ENCODE measurements around the gene IGSF9B.

The IGSF9B gene

DNA sequence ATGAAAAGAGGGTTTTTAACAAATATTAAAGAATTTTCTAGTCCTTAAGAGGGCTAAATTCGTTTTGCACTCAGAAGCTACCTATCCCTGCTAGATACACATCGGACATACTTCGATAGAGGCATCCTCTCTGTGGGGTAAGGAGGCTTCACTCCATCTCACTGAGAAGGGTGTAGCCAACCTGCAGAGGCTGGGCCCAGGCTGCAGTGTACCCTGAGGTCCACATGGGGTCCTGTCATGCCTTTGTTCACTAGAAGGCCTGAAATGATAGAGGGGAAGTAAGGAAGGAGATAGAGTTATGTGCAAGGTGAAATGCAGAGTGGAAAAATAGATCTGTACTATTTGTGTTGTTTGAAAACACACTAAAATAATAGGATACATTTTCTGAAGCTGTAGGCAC lies 45.6 kb downstream of the IGSF9B start:
- TF ChIP-seq CREB1 (IDR thresholded peaks at IDR 0.05; ENCODE audit: low read depth) (no peak), CEBPB (IDR thresholded peaks at IDR 0.05) (no peak), YY1 (IDR thresholded peaks at IDR 0.05; ENCODE audit: low read depth) (no peak), TEAD4 (IDR thresholded peaks at IDR 0.05) (no peak), NFIC (IDR thresholded peaks at IDR 0.05) (no peak), TAF1 (IDR thresholded peaks at IDR 0.05; ENCODE audit: low read depth) (no peak), EP300 (IDR thresholded peaks at IDR 0.05; ENCODE audit: borderline replicate concordance) (no peak)
- TF ChIP-seq, protein P1, sequence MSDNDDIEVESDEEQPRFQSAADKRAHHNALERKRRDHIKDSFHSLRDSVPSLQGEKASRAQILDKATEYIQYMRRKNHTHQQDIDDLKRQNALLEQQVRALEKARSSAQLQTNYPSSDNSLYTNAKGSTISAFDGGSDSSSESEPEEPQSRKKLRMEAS (IDR thresholded peaks at IDR 0.05): no peak

DNA sequence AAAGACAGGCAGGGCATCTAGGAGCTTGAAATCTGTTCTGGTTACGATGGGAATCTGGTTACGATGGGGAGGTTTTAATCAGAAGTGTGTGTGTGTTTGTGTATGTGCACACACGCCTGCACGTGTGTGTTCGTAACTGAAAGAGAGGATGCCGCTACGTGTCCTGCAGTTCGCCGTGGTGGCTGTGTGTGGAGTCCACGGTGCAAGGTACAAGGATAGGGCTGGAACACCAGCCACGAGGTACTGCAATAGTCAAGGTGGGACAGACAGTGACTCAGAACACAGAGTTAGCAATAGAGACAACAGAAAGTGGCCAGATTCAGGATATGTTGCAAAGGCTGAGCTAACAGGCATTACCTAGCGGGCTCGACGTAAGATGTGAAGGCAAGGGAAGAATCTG lies 46.7 kb downstream of the IGSF9B start:
- no peak for TF ChIP-seq CREB1 (IDR thresholded peaks at IDR 0.05; ENCODE audit: low read depth)
- TF ChIP-seq, protein P1 (IDR thresholded peaks at IDR 0.05): no peak
- no peak for TF ChIP-seq FOXM1 (IDR thresholded peaks at IDR 0.05; ENCODE audit: borderline replicate concordance, low read depth)
- no peak for TF ChIP-seq NFIC (IDR thresholded peaks at IDR 0.05)
- no peak for TF ChIP-seq TEAD4 (IDR thresholded peaks at IDR 0.05)

DNA sequence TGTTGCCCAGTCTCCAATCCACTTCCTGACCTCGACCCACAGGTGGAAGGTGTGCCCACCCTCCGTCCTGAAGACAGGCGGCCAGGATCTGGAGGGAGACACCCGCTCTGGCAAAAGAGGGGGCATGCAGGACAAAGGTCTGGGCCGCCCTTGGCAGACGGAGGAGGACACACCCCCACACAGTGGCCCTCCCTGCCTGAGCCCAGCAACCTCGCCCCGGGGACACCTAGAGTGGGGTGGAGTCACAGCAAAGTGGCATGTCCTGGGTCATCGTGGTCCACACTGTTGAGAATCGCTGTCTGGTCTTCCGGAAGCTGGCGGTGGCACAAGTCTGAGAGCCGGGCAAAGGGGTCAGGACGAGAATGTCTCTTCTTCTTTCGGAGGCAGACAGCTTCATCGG lies 47.9 kb downstream of the IGSF9B start:
- TF ChIP-seq EP300 (IDR thresholded peaks at IDR 0.05; ENCODE audit: borderline replicate concordance) (no peak), TEAD4 (IDR thresholded peaks at IDR 0.05) (no peak), TCF12 (IDR thresholded peaks at IDR 0.05; ENCODE audit: low read depth) (no peak), EGR1 (IDR thresholded peaks at IDR 0.05) (no peak), CEBPB (IDR thresholded peaks at IDR 0.05) (no peak), YY1 (IDR thresholded peaks at IDR 0.05; ENCODE audit: low read depth) (no peak), TAF1 (IDR thresholded peaks at IDR 0.05; ENCODE audit: low read depth) (no peak), FOXM1 (IDR thresholded peaks at IDR 0.05; ENCODE audit: borderline replicate concordance, low read depth) (no peak), NFIC (IDR thresholded peaks at IDR 0.05) (no peak), RAD21 (IDR thresholded peaks at IDR 0.05; ENCODE audit: low read depth) (no peak), ZBTB7A (IDR thresholded peaks at IDR 0.05; ENCODE audit: low read depth) (no peak)
- TF ChIP-seq, protein P2, sequence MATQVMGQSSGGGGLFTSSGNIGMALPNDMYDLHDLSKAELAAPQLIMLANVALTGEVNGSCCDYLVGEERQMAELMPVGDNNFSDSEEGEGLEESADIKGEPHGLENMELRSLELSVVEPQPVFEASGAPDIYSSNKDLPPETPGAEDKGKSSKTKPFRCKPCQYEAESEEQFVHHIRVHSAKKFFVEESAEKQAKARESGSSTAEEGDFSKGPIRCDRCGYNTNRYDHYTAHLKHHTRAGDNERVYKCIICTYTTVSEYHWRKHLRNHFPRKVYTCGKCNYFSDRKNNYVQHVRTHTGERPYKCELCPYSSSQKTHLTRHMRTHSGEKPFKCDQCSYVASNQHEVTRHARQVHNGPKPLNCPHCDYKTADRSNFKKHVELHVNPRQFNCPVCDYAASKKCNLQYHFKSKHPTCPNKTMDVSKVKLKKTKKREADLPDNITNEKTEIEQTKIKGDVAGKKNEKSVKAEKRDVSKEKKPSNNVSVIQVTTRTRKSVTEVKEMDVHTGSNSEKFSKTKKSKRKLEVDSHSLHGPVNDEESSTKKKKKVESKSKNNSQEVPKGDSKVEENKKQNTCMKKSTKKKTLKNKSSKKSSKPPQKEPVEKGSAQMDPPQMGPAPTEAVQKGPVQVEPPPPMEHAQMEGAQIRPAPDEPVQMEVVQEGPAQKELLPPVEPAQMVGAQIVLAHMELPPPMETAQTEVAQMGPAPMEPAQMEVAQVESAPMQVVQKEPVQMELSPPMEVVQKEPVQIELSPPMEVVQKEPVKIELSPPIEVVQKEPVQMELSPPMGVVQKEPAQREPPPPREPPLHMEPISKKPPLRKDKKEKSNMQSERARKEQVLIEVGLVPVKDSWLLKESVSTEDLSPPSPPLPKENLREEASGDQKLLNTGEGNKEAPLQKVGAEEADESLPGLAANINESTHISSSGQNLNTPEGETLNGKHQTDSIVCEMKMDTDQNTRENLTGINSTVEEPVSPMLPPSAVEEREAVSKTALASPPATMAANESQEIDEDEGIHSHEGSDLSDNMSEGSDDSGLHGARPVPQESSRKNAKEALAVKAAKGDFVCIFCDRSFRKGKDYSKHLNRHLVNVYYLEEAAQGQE (IDR thresholded peaks at IDR 0.05; ENCODE audit: low read depth): no peak
- TF ChIP-seq, protein P3, sequence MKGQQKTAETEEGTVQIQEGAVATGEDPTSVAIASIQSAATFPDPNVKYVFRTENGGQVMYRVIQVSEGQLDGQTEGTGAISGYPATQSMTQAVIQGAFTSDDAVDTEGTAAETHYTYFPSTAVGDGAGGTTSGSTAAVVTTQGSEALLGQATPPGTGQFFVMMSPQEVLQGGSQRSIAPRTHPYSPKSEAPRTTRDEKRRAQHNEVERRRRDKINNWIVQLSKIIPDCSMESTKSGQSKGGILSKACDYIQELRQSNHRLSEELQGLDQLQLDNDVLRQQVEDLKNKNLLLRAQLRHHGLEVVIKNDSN (IDR thresholded peaks at IDR 0.05): no peak
- TF ChIP-seq, protein P1 (IDR thresholded peaks at IDR 0.05): no peak

DNA sequence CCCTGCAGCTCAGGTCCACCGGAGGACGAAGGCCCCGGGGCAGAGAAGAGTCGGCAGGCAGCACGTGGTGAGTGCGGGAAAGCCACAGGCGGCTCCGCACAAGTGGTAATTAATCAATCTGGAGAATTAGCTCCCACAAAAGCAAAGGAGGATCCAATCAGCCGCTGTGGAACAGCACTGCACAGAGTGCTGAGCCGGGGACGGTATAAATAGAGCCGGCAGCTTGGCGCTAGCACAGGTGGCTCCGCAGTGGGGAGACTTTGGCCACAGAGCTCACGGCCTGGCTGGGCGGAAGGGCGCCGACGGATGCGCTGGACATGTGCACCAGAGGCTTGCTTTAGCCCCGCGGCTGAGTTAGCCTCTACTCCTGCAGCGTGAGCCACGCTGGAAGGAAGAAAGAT lies 48.9 kb downstream of the IGSF9B start:
- TF ChIP-seq, protein P1 (IDR thresholded peaks at IDR 0.05): no peak
- TF ChIP-seq TEAD4 (IDR thresholded peaks at IDR 0.05) (no peak), TAF1 (IDR thresholded peaks at IDR 0.05; ENCODE audit: low read depth) (no peak)

DNA sequence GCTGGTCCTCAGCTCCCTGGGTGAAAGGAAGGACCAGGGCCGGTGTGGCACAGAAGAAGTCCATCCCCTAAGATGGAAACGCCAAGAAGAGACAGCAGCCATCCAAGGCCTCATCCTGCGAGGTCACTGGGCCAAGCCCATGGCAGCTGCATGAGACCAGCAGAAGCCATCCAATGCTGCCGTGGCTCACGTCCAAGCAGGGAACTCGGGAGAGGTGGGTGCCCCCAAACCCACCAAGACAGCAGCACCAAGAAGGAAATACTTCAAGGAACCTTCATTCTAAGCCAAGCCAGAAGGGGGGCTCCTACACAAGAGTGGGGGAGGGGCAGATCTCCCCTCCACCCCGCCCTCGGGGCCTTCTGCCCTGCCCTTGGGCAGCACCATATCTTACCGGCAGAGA lies 49.6 kb downstream of the IGSF9B start:
- TF ChIP-seq, protein P3 (IDR thresholded peaks at IDR 0.05): no peak
- TF ChIP-seq FOXM1 (IDR thresholded peaks at IDR 0.05; ENCODE audit: borderline replicate concordance, low read depth): no peak
- TF ChIP-seq EP300 (IDR thresholded peaks at IDR 0.05; ENCODE audit: borderline replicate concordance): no peak
- no peak for TF ChIP-seq NFIC (IDR thresholded peaks at IDR 0.05)
- TF ChIP-seq RAD21 (IDR thresholded peaks at IDR 0.05; ENCODE audit: low read depth): no peak
- no peak for TF ChIP-seq ZBTB7A (IDR thresholded peaks at IDR 0.05; ENCODE audit: low read depth)
- no peak for TF ChIP-seq TEAD4 (IDR thresholded peaks at IDR 0.05)
- TF ChIP-seq TAF1 (IDR thresholded peaks at IDR 0.05; ENCODE audit: low read depth): no peak
- TF ChIP-seq CEBPB (IDR thresholded peaks at IDR 0.05): no peak
- no peak for TF ChIP-seq CREB1 (IDR thresholded peaks at IDR 0.05; ENCODE audit: low read depth)
- no peak for TF ChIP-seq YY1 (IDR thresholded peaks at IDR 0.05; ENCODE audit: low read depth)
- no peak for TF ChIP-seq TCF12 (IDR thresholded peaks at IDR 0.05; ENCODE audit: low read depth)
- TF ChIP-seq, protein P1 (IDR thresholded peaks at IDR 0.05): no peak
- TF ChIP-seq EGR1 (IDR thresholded peaks at IDR 0.05): no peak
- TF ChIP-seq, protein P2 (IDR thresholded peaks at IDR 0.05; ENCODE audit: low read depth): no peak

DNA sequence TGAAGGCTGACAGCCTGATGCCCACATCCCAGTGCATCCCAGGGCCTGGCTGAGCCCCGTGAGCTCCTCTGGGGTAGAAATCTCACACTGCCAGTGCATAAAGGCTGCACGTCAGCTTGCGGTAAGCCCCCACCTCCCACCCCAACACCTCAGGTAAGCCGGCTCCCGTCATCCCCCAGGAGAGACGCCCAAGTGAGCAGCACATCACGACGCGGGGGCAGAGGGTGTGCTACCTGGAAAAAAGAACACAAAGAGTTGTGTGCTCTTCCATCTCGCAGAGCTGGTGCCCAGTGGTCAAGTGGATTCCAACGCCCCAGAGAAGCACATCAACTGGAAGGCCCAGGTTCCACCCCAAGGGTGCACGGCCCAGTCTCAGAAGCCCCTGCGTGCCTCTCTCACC lies 50.0 kb downstream of the IGSF9B start:
- TF ChIP-seq TCF12 (IDR thresholded peaks at IDR 0.05; ENCODE audit: low read depth) (no peak), CEBPB (IDR thresholded peaks at IDR 0.05) (no peak)

Measured in Ishikawa (cell line).